Motor neuron (in vitro differentiated cells): ENCODE data around the gene CUL4B. TPM values are rescaled to one million over a fixed set of nuclear protein-coding genes. Genes with fewer than 3 reads are reported as not detected.
A peak's percentile ranks its signal among the peaks of the same experiment; 100 is the strongest.
"Not testable (repeated sequence)": the region's sequence is repeated elsewhere in the genome, so short reads cannot be mapped to it uniquely, and the experiment has no call there.

ENCODE experiments used
- ATAC-seq, 8 experiments: fragments of 200-7000 bp; cut with Tn5 transposase; replicated peaks in 6 of 8; 2 replicates each; pipeline ENCODE4 v1.8.0; 2021; ENCODE audit warnings: mild to moderate bottlenecking in 8 of 8, moderate library complexity in 8 of 8
- H3K27ac ChIP-seq, 2 donors: fragments of 250-450 bp; sonication (Bioruptor Pico); 2 replicates each; pipeline ENCODE4 v1.9.0; 2021; ENCODE audit warnings: antibody characterized with exemption in 2 of 2, mild to moderate bottlenecking in 2 of 2, moderate library complexity in 1 of 2
- H3K4me1 ChIP-seq, 2 donors: fragments of 250-450 bp; sonication (Bioruptor Pico); replicated peaks in 1 of 2; 2 replicates each; pipeline ENCODE4 v1.6.1; 2021; ENCODE audit warnings: antibody characterized with exemption in 2 of 2, mild to moderate bottlenecking in 2 of 2, moderate library complexity in 1 of 2
- H3K4me3 ChIP-seq, 5 donors: fragments of 250-450 bp; sonication (Bioruptor Pico); 2 replicates each; pipeline ENCODE4 v1.9.0; 2021; ENCODE audit warnings: antibody characterized with exemption in 5 of 5, mild to moderate bottlenecking in 5 of 5, moderate library complexity in 4 of 5
- WGBS, 10 experiments: fragments of 450-650 bp; shearing (Covaris generic); methylation state at CpG; one replicate each; pipeline ENCODE4 v1.0.0; 2022; 5-methylcytosine and 5-hydroxymethylcytosine counted together
- in situ Hi-C, 9 experiments: fragments of 400-800 bp; cut with MboI; loops; one replicate each; pipeline ENCODE4 v1.15.0; 2021; ENCODE audit warnings: low sequenced_read_pairs in 9 of 9, low pct_unique_long_range_greater_than_20kb in 2 of 9; ENCODE audit not compliant: unreplicated experiment in 9 of 9
- total RNA-seq, 8 experiments: library from RNA; unstranded; fragments of 300-600 nt; gene quantifications; 2 replicates each; pipeline versions ENCODE4 v1.2.3 to v1.2.4, GENCODE V29; 2022

The CUL4B gene
- total RNA-seq, 8 experiments from 2014 or later = 35.1 to 69.6 (median 42.5) TPM

DNA sequence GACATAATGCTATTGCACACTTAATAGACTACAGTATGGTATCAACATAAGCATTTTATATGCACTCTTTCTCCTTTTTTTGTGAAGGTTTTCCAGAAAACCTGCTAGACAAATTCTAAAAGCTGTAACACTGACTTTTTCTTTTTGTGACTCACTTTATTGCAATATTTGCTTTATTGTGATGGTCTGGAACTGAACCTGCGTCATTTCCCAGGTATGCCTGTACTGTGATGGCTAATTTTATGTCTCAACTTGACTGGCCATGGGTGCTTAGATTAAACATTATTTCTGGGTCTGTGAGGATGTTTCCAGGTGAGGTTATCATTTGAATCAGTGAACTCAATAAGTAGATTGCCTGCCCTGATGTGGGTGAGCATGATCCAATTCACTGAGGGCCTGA, 56.2 kb downstream of the CUL4B start:
- Histone ChIP-seq H3K27ac (no peak overlapping the region), H3K4me1 (no peaks in the 10 kb centered on the region), H3K4me3 (no peak overlapping the region)
- WGBS, 10 experiments = 71 to 100% (median 91%) methylated on average over 1 of the region's 1 CpG; no CpG with 5 or more reads in 6 of the 10 experiments
- in situ Hi-C loops = loop anchor here in 2 of 9 experiments (25.0 kb wide), 2 partner anchors 158 to 258 kb away; no protein-coding TSS in a partner anchor
- no peak for ATAC-seq

GRCh38 chrX:120499301-120500072, 61.3 kb downstream of the CUL4B start:
- ATAC-seq = no peak
- in situ Hi-C loops = loop anchor here in 2 of 9 experiments (25.0 kb wide), 2 partner anchors 163 to 263 kb away; no protein-coding TSS in a partner anchor

GRCh38 chrX:120490119-120490518, 70.6 kb downstream of the CUL4B start:
- WGBS, 10 experiments = no CpG with 5 or more reads among the region's 2 CpGs
- H3K4me1 ChIP-seq, H3K27ac ChIP-seq, in situ Hi-C loops, H3K4me3 ChIP-seq, ATAC-seq: not testable (repeated sequence)

More at GRCh38 chrX:120499301-120500072, 61.3 kb downstream of the CUL4B start:
- Histone ChIP-seq H3K4me3 (no peak overlapping the region), H3K4me1 (no peaks in the 10 kb centered on the region), H3K27ac (no peak overlapping the region)
- WGBS, 10 experiments = 0 to 100% (median 90%) methylated on average over 1 of the region's 4 CpGs; no CpG with 5 or more reads in 6 of the 10 experiments

- 0 to 83% (median 63%) methylated on average over 1 to 9 of the region's 9 CpGs; no CpG with 5 or more reads in 3 of the 10 experiments for WGBS, 10 experiments
- no peak for ATAC-seq
- H3K4me1 ChIP-seq = peaks cover 0 to 2% of the 10 kb centered on the region in 2 donors
- H3K27ac ChIP-seq = no peak overlapping the region
- in situ Hi-C loops = no loop called here
- H3K4me3 ChIP-seq = no peak overlapping the region
These were observed 74.0 kb downstream of the CUL4B start for GRCh38 chrX:120486786-120487185.

DNA sequence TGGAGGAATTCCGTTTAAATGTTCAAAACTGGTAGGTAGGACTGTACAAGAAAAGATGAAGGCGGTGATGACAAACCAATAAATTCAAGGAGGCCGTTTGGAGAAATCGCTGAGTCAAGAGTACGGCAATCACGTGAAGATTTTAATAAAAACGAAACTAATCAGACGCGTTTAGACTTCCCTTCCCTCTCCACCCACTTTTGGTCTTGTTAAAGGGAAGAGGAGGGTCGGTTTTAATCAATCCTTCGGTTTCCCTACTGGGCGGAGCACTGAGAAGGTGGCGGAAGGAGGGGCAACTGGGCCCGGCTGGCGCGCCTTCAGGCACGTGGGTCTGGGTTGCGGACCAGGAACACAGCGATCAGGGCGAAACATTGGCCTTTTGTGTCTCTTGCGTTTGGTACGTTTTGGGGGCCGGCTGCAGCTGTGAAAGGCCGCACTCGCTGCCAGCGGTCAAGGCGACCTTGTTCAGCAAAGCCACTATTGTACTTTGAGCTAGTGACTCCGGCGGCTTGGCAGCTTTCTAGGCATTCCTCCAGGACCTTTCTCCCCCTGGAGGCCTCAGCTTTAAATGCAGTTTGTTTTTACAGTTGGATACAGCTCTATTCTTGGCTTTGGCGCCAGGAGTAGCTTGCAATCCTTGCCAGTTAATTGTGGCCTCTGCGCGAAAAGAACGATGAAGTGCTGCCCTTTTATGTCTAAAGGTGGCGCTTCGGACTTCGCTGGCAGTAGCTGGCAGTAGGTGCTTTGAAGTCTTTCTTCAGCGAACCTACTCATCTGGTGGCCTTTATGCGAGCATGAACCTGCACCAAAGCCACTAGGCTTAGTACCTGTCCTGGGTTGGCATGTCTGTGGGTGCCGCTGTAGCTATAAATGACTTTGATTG, 74.9 kb downstream of the CUL4B start:
- peak; percentile 90 to 96 (median 92) for ATAC-seq
- 0 to 39% (median 21%) methylated on average over 4 to 23 of the region's 39 CpGs; no CpG with 5 or more reads in 6 of the 10 experiments for WGBS, 10 experiments
- Histone ChIP-seq H3K4me3 (peak overlapping the region; percentile 36 to 55 (median 48)), H3K27ac (peak overlapping the region; percentile 70 to 72), H3K4me1 (peaks cover 0 to 2% of the 10 kb centered on the region in 2 donors)
- in situ Hi-C loops = no loop called here

- Histone ChIP-seq H3K4me3 (peak overlapping the region; percentile 36 to 55 (median 48)), H3K27ac (peak overlapping the region; percentile 41 to 70), H3K4me1 (peaks cover 0 to 2% of the 10 kb centered on the region in 2 donors)
- WGBS, 10 experiments = 56 to 67% methylated on average over 1 to 2 of the region's 3 CpGs; no CpG with 5 or more reads in 8 of the 10 experiments
- no peak for ATAC-seq
- in situ Hi-C loops = no loop called here
These were observed 75.5 kb downstream of the CUL4B start for GRCh38 chrX:120485315-120485637.

DNA sequence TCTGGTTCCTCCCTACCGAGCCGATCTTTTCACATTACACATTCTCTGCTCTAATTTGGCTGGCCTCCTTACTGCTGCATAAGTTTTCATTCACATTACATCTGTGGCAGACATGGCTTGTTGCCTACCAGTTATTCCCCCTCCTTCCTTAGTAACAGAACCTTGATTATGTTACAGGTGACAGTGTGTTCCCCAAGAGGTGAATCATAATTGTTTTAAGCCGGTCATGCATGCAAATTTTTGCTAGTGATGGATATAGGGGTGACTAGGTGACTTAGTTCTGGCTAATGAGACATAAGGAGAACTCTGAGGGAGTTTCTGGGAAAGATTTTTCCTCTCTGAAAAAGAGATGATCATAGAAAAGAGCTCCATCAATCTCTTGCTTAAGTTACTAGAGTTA, 83.3 kb downstream of the CUL4B start:
- Histone ChIP-seq H3K4me1 (no peaks in the 10 kb centered on the region), H3K27ac (no peak overlapping the region), H3K4me3 (no peak overlapping the region)
- in situ Hi-C loops = no loop called here
- 0 to 88% (median 50%) methylated on average over 1 to 2 of the region's 3 CpGs; no CpG with 5 or more reads in 5 of the 10 experiments for WGBS, 10 experiments
- no peak for ATAC-seq

DNA sequence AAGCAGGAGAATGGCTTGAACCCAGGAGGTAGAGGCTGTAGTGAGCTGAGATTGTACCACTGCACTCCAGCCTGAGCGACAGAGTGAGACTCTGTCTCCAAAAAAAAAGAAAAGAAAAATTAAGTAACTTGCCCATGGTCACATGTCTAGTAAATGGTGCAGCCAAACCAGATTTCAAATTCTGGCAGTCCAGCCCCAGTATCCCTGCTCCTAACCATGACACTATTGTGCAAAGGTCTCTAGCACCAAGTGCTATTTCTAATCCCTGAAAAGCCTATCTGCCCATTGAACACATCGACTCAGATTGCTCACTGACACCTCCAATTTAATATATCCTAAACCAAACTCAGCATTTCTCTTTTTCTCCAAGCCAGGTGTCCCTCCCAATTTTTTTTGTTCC, 84.0 kb downstream of the CUL4B start:
- no peak overlapping the region for H3K4me3 ChIP-seq
- no peak overlapping the region for H3K27ac ChIP-seq
- no peaks in the 10 kb centered on the region for H3K4me1 ChIP-seq
- 0 to 75% (median 40%) methylated on average over 1 to 2 of the region's 2 CpGs; no CpG with 5 or more reads in 5 of the 10 experiments for WGBS, 10 experiments
- in situ Hi-C loops = no loop called here
- no peak for ATAC-seq

DNA sequence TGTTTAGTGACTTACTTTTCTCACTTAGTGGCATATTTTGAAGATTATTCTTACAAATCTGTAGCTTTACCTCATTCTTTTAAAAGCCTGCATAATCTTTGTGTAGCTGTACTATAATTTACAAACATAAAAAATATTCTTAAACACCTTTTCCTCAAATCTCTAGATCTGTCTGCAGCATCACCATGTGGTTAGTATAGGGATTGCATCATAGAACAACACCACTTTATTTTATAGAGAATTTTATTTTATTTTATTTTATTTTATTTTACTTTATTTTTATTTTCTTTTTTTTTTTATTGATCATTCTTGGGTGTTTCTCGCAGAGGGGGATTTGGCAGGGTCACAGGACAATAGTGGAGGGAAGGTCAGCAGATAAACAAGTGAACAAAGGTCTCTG, 85.3 kb downstream of the CUL4B start:
- ATAC-seq, in situ Hi-C loops, H3K4me1 ChIP-seq, H3K27ac ChIP-seq, H3K4me3 ChIP-seq: not testable (repeated sequence)
- 0 to 29% (median 0%) methylated on average over 1 of the region's 1 CpG; no CpG with 5 or more reads in 5 of the 10 experiments for WGBS, 10 experiments

Other genes starting within 250 kb of the CUL4B start
- 10 to 100 TPM in 4 of 8 experiments, 1 to 10 TPM in 2, under 1 TPM in 2; 0.28 to 16.3 (median 7.5) TPM for gene TMEM255A, start 249.5 kb downstream of the CUL4B start, total RNA-seq
- gene ATP1B4, start 198.9 kb downstream of the CUL4B start, total RNA-seq = under 1 TPM in 4 of 8 experiments, not detected in 4; 0.08 to 0.14 (median 0.10) TPM
- 100 to 1,000 TPM in 4 of 8 experiments, 10 to 100 TPM in 4; 30.8 to 197 (median 80.6) TPM for gene LAMP2, start 91.7 kb downstream of the CUL4B start, total RNA-seq
- gene MCTS1, start 43.1 kb upstream of the CUL4B start, total RNA-seq = 100 to 1,000 TPM in 2 of 8 experiments, 10 to 100 TPM in 6; 48.9 to 116 (median 73.0) TPM
- gene C1GALT1C1, start 69.1 kb upstream of the CUL4B start, total RNA-seq = 10 to 100 TPM in 5 of 8 experiments, 1 to 10 TPM in 3; 7.2 to 24.1 (median 13.2) TPM